ENCODE measurements around the gene TMEM151B. TPM values are rescaled to one million over a fixed set of nuclear protein-coding genes. Genes with fewer than 3 reads are reported as not detected.

Gene TMEM151B
- total RNA-seq, 2 donors from 2014 or later, result 0.22 to 0.51 TPM

DNA sequence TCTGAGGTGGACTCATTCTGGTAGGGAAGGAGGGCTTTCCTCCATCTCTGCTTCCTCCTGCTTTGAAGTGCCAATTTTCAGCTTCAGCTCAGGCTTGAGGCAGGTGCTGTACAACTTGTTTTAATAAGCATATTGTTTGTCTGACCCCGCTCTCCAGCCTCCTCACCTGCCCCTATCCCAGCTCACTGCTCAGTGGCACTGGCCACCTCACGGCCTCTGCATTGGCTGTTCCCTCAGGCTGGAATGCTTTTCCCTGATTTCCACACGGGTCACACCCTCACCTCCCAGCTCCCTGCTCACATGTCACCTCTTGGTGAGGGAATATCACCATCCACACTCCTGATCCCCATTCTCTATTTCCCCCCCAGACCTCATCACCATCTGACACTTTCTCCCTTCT is 28.6 kb downstream of the TMEM151B start:
- WGBS, 2 experiments (ENCODE audit: insufficient coverage in 1 of 2, insufficient read length in 1 of 2), result 84 to 86% methylated on average over 2 to 3 of the region's 3 CpGs
- Mint-ChIP-seq H3K4me3 (no peak overlapping the region), H3K4me1 (peaks cover 6% of the 10 kb centered on the region)

DNA sequence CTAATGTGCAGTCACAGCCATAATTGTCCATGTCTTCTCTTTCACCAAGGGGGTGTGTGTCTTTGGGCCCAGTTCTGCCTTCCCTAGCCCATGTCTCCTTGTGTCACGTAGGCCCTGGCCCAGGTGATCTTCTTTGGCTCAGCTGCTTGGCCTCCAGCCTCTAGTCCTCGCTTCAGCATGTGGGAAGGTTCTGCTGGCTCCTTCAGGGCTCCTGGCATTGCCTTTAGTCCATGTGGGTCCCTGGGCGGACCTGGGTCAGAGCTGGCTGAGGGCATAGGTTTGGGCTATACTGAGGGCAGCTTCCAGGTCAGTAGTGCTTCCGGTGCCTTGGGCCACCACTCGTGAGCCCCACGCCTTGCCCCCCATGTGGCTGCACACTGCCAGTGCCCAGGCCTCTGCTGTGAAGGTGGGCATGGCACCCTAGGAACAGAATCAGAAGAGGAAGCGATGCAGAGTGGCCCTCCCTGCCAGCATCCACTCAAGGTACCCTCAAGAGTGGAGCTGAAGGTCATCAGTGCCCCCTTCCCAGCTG is 30.1 kb downstream of the TMEM151B start:
- no peak overlapping the region for H3K4me3 Mint-ChIP-seq
- Histone ChIP-seq H3K27me3 (ENCODE audit: control insufficient read depth, insufficient read depth, low read length, poor library complexity, severe bottlenecking) (peaks cover 28% of the 10 kb centered on the region), H3K36me3 (ENCODE audit: control insufficient read depth, insufficient read depth, low read length) (peaks cover 48% of the 10 kb centered on the region), H3K27ac (ENCODE audit: low read depth, low read length) (no peak overlapping the region), H3K9ac (ENCODE audit: extremely low read depth, low read length, poor library complexity, severe bottlenecking) (no peak overlapping the region), H3K4me1 (ENCODE audit: control insufficient read depth, insufficient read depth, low read length) (peaks cover 4% of the 10 kb centered on the region), H3K9me3 (ENCODE audit: control insufficient read depth, low read length) (no peaks in the 10 kb centered on the region), H3K4me3 (ENCODE audit: low read length) (no peak overlapping the region)
- WGBS, 2 experiments (ENCODE audit: insufficient coverage in 1 of 2, insufficient read length in 1 of 2), result 62 to 82% methylated on average over 3 to 7 of the region's 7 CpGs
- no peak overlapping the region for H3K27ac Mint-ChIP-seq
- no peaks in the 10 kb centered on the region for H3K9me3 Mint-ChIP-seq
- TF ChIP-seq, protein P1, sequence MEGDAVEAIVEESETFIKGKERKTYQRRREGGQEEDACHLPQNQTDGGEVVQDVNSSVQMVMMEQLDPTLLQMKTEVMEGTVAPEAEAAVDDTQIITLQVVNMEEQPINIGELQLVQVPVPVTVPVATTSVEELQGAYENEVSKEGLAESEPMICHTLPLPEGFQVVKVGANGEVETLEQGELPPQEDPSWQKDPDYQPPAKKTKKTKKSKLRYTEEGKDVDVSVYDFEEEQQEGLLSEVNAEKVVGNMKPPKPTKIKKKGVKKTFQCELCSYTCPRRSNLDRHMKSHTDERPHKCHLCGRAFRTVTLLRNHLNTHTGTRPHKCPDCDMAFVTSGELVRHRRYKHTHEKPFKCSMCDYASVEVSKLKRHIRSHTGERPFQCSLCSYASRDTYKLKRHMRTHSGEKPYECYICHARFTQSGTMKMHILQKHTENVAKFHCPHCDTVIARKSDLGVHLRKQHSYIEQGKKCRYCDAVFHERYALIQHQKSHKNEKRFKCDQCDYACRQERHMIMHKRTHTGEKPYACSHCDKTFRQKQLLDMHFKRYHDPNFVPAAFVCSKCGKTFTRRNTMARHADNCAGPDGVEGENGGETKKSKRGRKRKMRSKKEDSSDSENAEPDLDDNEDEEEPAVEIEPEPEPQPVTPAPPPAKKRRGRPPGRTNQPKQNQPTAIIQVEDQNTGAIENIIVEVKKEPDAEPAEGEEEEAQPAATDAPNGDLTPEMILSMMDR (conservative IDR thresholded peaks at IDR 0.05), result no peak
- no peak for DNase-seq
- peaks cover 33% of the 10 kb centered on the region for H3K27me3 Mint-ChIP-seq (ENCODE audit: insufficient read depth)
- peaks cover 56% of the 10 kb centered on the region for H3K36me3 Mint-ChIP-seq (ENCODE audit: low read depth)
- peaks cover 11% of the 10 kb centered on the region for H3K4me1 Mint-ChIP-seq

More for the DNA sequence above, 28.6 kb downstream of the TMEM151B start:
- no peak overlapping the region for H3K27ac Mint-ChIP-seq
- Histone ChIP-seq H3K27me3 (ENCODE audit: control insufficient read depth, insufficient read depth, low read length, poor library complexity, severe bottlenecking) (peaks cover 39% of the 10 kb centered on the region), H3K36me3 (ENCODE audit: control insufficient read depth, insufficient read depth, low read length) (peaks cover 33% of the 10 kb centered on the region), H3K9me3 (ENCODE audit: control insufficient read depth, low read length) (no peaks in the 10 kb centered on the region), H3K27ac (ENCODE audit: low read depth, low read length) (no peak overlapping the region), H3K9ac (ENCODE audit: extremely low read depth, low read length, poor library complexity, severe bottlenecking) (no peak overlapping the region), H3K4me3 (ENCODE audit: low read length) (no peak overlapping the region), H3K4me1 (ENCODE audit: control insufficient read depth, insufficient read depth, low read length) (no peaks in the 10 kb centered on the region)
- no peaks in the 10 kb centered on the region for H3K9me3 Mint-ChIP-seq
- peaks cover 43% of the 10 kb centered on the region for H3K36me3 Mint-ChIP-seq (ENCODE audit: low read depth)
- peaks cover 46% of the 10 kb centered on the region for H3K27me3 Mint-ChIP-seq (ENCODE audit: insufficient read depth)
- DNase-seq, result no peak
- TF ChIP-seq, protein P1 (conservative IDR thresholded peaks at IDR 0.05), result no peak

DNA sequence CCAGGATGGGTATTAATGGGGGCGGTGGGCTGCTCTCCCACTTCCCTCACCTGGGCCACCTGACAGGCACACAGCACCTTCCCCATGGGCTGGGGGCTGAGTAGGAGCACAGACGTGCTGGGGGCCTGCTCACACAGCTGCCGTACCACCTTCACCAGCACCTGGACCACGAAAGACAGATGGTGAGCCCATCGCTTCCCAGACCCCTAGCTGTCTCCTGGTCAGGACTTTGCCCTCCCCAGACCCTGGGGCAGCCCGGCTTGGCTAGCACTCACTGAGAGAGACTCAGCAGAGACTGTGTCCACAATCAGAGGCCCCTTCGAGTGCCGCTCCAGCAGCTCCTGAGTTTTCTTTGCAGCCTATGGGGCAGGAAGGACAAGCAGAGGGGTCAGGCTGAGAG is 30.9 kb downstream of the TMEM151B start:
- WGBS, 2 experiments (ENCODE audit: insufficient coverage in 1 of 2, insufficient read length in 1 of 2), result 93 to 100% methylated on average over 4 to 8 of the region's 8 CpGs

More for the DNA sequence above, 30.9 kb downstream of the TMEM151B start:
- no peak overlapping the region for H3K4me3 Mint-ChIP-seq
- H3K36me3 ChIP-seq (ENCODE audit: control insufficient read depth, insufficient read depth, low read length), result peaks cover 55% of the 10 kb centered on the region
- H3K4me1 Mint-ChIP-seq, result peaks cover 18% of the 10 kb centered on the region
- H3K27ac ChIP-seq (ENCODE audit: low read depth, low read length), result no peak overlapping the region
- H3K4me1 ChIP-seq (ENCODE audit: control insufficient read depth, insufficient read depth, low read length), result peaks cover 10% of the 10 kb centered on the region
- TF ChIP-seq, protein P1 (conservative IDR thresholded peaks at IDR 0.05), result no peak
- no peak overlapping the region for H3K27ac Mint-ChIP-seq
- H3K9ac ChIP-seq (ENCODE audit: extremely low read depth, low read length, poor library complexity, severe bottlenecking), result no peak overlapping the region
- no peaks in the 10 kb centered on the region for H3K9me3 ChIP-seq (ENCODE audit: control insufficient read depth, low read length)
- H3K4me3 ChIP-seq (ENCODE audit: low read length), result no peak overlapping the region
- peaks cover 62% of the 10 kb centered on the region for H3K36me3 Mint-ChIP-seq (ENCODE audit: low read depth)
- DNase-seq, result no peak
- H3K9me3 Mint-ChIP-seq, result no peaks in the 10 kb centered on the region
- peaks cover 21% of the 10 kb centered on the region for H3K27me3 ChIP-seq (ENCODE audit: control insufficient read depth, insufficient read depth, low read length, poor library complexity, severe bottlenecking)
- peaks cover 27% of the 10 kb centered on the region for H3K27me3 Mint-ChIP-seq (ENCODE audit: insufficient read depth)
